NCI-H1436 (cell line): ENCODE measurements around the gene COQ4.

Source experiments
- DNase-seq: peaks from one replicate; lab custom pipeline; 2025; lab: John Stamatoyannopoulos, UW

COQ4 gene

GRCh38 chr9:128340691-128341434 lies 18.2 kb downstream of the COQ4 start:
- no peak for DNase-seq

- DNase-seq: peak; percentile 54
Observed at GRCh38 chr9:128341435-128341849, 18.8 kb downstream of the COQ4 start.

- DNase-seq: no peak
Observed at GRCh38 chr9:128342971-128343680, 20.5 kb downstream of the COQ4 start.

- no peak for DNase-seq
Observed at GRCh38 chr9:128343855-128344254, 21.2 kb downstream of the COQ4 start.

GRCh38 chr9:128344931-128345605 lies 22.4 kb downstream of the COQ4 start:
- no peak for DNase-seq

GRCh38 chr9:128349125-128349524 lies 26.5 kb downstream of the COQ4 start:
- no peak for DNase-seq

- no peak for DNase-seq
Observed at GRCh38 chr9:128349772-128350171, 27.1 kb downstream of the COQ4 start.

- no peak for DNase-seq
Observed at GRCh38 chr9:128355451-128355850, 32.8 kb downstream of the COQ4 start.

GRCh38 chr9:128358090-128358489 lies 35.5 kb downstream of the COQ4 start:
- no peak for DNase-seq

- no peak for DNase-seq
Observed at GRCh38 chr9:128358861-128359260, 36.2 kb downstream of the COQ4 start.

- no peak for DNase-seq
Observed at GRCh38 chr9:128360826-128361225, 38.2 kb downstream of the COQ4 start.

GRCh38 chr9:128361296-128361985 lies 38.8 kb downstream of the COQ4 start:
- DNase-seq: no peak

GRCh38 chr9:128361986-128362646 lies 39.5 kb downstream of the COQ4 start:
- DNase-seq: peak; percentile 74

GRCh38 chr9:128362774-128363173 lies 40.1 kb downstream of the COQ4 start:
- DNase-seq: no peak

- DNase-seq: no peak
Observed at GRCh38 chr9:128365525-128365924, 42.9 kb downstream of the COQ4 start.

GRCh38 chr9:128369024-128369706 lies 46.5 kb downstream of the COQ4 start:
- no peak for DNase-seq

GRCh38 chr9:128370367-128370751 lies 47.7 kb downstream of the COQ4 start:
- no peak for DNase-seq

GRCh38 chr9:128370752-128371629 lies 48.4 kb downstream of the COQ4 start, which contains the start of gene URM1:
Gene URM1, plus strand, starts transcription at chr9:128371374. Its CDS starts 7 bp downstream, at chr9:128371381.
- DNase-seq: peak; percentile 92

- no peak for DNase-seq
Observed at GRCh38 chr9:128371630-128372117, 49.0 kb downstream of the COQ4 start.

GRCh38 chr9:128372188-128372641 lies 49.6 kb downstream of the COQ4 start:
- no peak for DNase-seq
